Tibial nerve (tissue), 4 donors: ENCODE measurements around the gene KIAA0753. TPM values are rescaled to one million over a fixed set of nuclear protein-coding genes. Genes with fewer than 3 reads are reported as not detected.

Source experiments
- DNase-seq, 2 donors: peaks; one replicate each; pipeline ENCODE4 v3.0.0-alpha.2; 2019; ENCODE audit warnings: low spot score in 2 of 2
- H3K27ac ChIP-seq, 4 donors: fragments of 200-600 bp; sonication (generic) in 3 of 4; one replicate each; pipeline ENCODE4 v1.5.1; 2017 to 2019; ENCODE audit warnings: mild to moderate bottlenecking in 1 of 4
- H3K27me3 ChIP-seq, 2 donors: fragments of 200-600 bp; sonication (generic) in 1 of 2; one replicate each; pipeline versions ENCODE4 v1.5.1 to v1.6.0; 2017 to 2019
- H3K36me3 ChIP-seq, 3 donors: fragments of 200-600 bp; sonication (generic); one replicate each; pipeline ENCODE4 v1.5.1; 2018 to 2019
- H3K4me1 ChIP-seq, 4 donors: fragments of 200-600 bp; sonication (generic) in 3 of 4; one replicate each; pipeline ENCODE4 v1.5.1; 2017 to 2019
- H3K4me3 ChIP-seq, 4 donors: fragments of 200-600 bp; sonication (generic) in 3 of 4; one replicate each; pipeline ENCODE4 v1.5.1; 2017 to 2019; ENCODE audit warnings: mild to moderate bottlenecking in 1 of 4, moderate library complexity in 1 of 4
- H3K9me3 ChIP-seq, 4 donors: fragments of 200-600 bp; sonication (generic) in 3 of 4; one replicate each; pipeline ENCODE4 v1.5.1; 2017 to 2019
- CTCF ChIP-seq, 5 experiments: fragments of 200-600 bp in 3 of 5; fragments of 450-650 bp in 2 of 5; sonication (generic) in 3 of 5; IDR thresholded peaks; one replicate each; pipeline ENCODE4 v1.5.1; 2016 to 2019; ENCODE audit warnings: antibody characterized with exemption in 5 of 5, mild to moderate bottlenecking in 3 of 5, moderate library complexity in 2 of 5
- EP300 ChIP-seq, 2 donors: sonication (generic); formaldehyde crosslinking; IDR thresholded peaks; one replicate each; pipeline ENCODE4 v1.6.1; 2017; ENCODE audit warnings: antibody characterized with exemption in 2 of 2, mild to moderate bottlenecking in 1 of 2
- POLR2A ChIP-seq, 2 donors: fragments of 450-650 bp; IDR thresholded peaks; one replicate each; pipeline ENCODE4 v1.6.1; 2017; ENCODE audit warnings: antibody characterized with exemption in 2 of 2, mild to moderate bottlenecking in 2 of 2, moderate library complexity in 2 of 2
- WGBS, 2 donors: methylation state at CpG; one replicate each; pipeline ENCODE4 v1.1.5; 2018; 5-methylcytosine and 5-hydroxymethylcytosine counted together
- total RNA-seq, 4 donors: library from RNA; depleted of rRNA; stranded (reverse); fragments of >200 nt; gene quantifications; one replicate each; pipeline ENCODE4 v1.1.0, GENCODE V29; 2016

The KIAA0753 gene
- total RNA-seq, 4 donors from 2014 or later: 14.1 to 24.0 (median 16.9) TPM

- no peaks in the 10 kb centered on the region for H3K36me3 ChIP-seq
- H3K27me3 ChIP-seq: peaks cover 0 to 54% of the 10 kb centered on the region in 2 donors
- H3K4me3 ChIP-seq: no peak overlapping the region
- WGBS, 2 donors: 27 to 33% methylated on average over 36 to 46 of the region's 46 CpGs
- DNase-seq: no peak
- H3K9me3 ChIP-seq: no peaks in the 10 kb centered on the region
- no peak overlapping the region for H3K27ac ChIP-seq
- H3K4me1 ChIP-seq: peaks cover 4 to 38% (median 15%) of the 10 kb centered on the region in 4 donors
- TF ChIP-seq EP300 (IDR thresholded peaks at IDR 0.05) (no peak), POLR2A (IDR thresholded peaks at IDR 0.05) (no peak), CTCF (IDR thresholded peaks at IDR 0.05) (no peak)
Observed at GRCh38 chr17:6654841-6655731, 14.6 kb upstream of the KIAA0753 start.

GRCh38 chr17:6651919-6652452 is 11.5 kb upstream of the KIAA0753 start:
- H3K9me3 ChIP-seq: no peaks in the 10 kb centered on the region
- peak; percentile 43 to 62 for DNase-seq
- peak overlapping the region; percentile 23 to 88 (median 78) for H3K27ac ChIP-seq
- H3K4me3 ChIP-seq: peak overlapping the region; percentile 58 to 88 (median 86)
- 5 to 7% methylated on average over 15 to 32 of the region's 47 CpGs for WGBS, 2 donors
- peaks cover 4 to 54% (median 19%) of the 10 kb centered on the region in 4 donors for H3K4me1 ChIP-seq
- peaks cover 0 to 27% (median 0%) of the 10 kb centered on the region in 3 donors for H3K36me3 ChIP-seq
- TF ChIP-seq EP300 (IDR thresholded peaks at IDR 0.05): no peak
- TF ChIP-seq POLR2A (IDR thresholded peaks at IDR 0.05): no peak
- no peak for TF ChIP-seq CTCF (IDR thresholded peaks at IDR 0.05)
- H3K27me3 ChIP-seq: peaks cover 0 to 25% of the 10 kb centered on the region in 2 donors

- WGBS, 2 donors: 1% methylated on average over 13 to 20 of the region's 35 CpGs
- Histone ChIP-seq H3K4me1 (peaks cover 4 to 54% (median 19%) of the 10 kb centered on the region in 4 donors), H3K4me3 (peak within 1 kb of the TSS; percentile 58 to 88 (median 86)), H3K27ac (peak within 1 kb of the TSS; percentile 59 to 88 (median 78)), H3K36me3 (peaks cover 0 to 33% (median 0%) of the 10 kb centered on the region in 3 donors), H3K27me3 (peaks cover 0 to 23% of the 10 kb centered on the region in 2 donors), H3K9me3 (no peaks in the 10 kb centered on the region)
- TF ChIP-seq CTCF (IDR thresholded peaks at IDR 0.05): peak in 1 of 5 experiments; percentile 19
- TF ChIP-seq EP300 (IDR thresholded peaks at IDR 0.05): peak; percentile 64 to 87
- peak; percentile 19 to 57 for TF ChIP-seq POLR2A (IDR thresholded peaks at IDR 0.05)
- peak; percentile 85 to 90 for DNase-seq
Observed at GRCh38 chr17:6651354-6651918, 10.9 kb upstream of the KIAA0753 start, which contains the start of the genes C17orf100 and MED31. Gene C17orf100, plus strand, starts transcription at chr17:6651762. Its CDS starts 152 bp downstream, at chr17:6651914. Gene MED31, minus strand, starts transcription at chr17:6651605. Its CDS starts 77 bp downstream, at chr17:6651528.

GRCh38 chr17:6648181-6648580 is 7.7 kb upstream of the KIAA0753 start:
- Histone ChIP-seq H3K4me1 (peaks cover 4 to 45% (median 19%) of the 10 kb centered on the region in 4 donors), H3K36me3 (peaks cover 0 to 61% (median 0%) of the 10 kb centered on the region in 3 donors), H3K27me3 (no peaks in the 10 kb centered on the region), H3K4me3 (no peak overlapping the region), H3K9me3 (no peaks in the 10 kb centered on the region), H3K27ac (no peak overlapping the region)
- DNase-seq: no peak
- TF ChIP-seq CTCF (IDR thresholded peaks at IDR 0.05) (no peak), POLR2A (IDR thresholded peaks at IDR 0.05) (no peak), EP300 (IDR thresholded peaks at IDR 0.05) (no peak)
